COLO829 (cell line): ENCODE measurements around the gene PYGM.

Experiments
- DNase-seq: peaks from one replicate; pipeline ENCODE4 v3.0.0; 2012; ENCODE audit warnings: low spot score

Gene PYGM

GRCh38 chr11:64735725-64736259 is 24.0 kb downstream of the PYGM start:
- no peak for DNase-seq

GRCh38 chr11:64734811-64735724 is 24.7 kb downstream of the PYGM start:
- no peak for DNase-seq

DNA sequence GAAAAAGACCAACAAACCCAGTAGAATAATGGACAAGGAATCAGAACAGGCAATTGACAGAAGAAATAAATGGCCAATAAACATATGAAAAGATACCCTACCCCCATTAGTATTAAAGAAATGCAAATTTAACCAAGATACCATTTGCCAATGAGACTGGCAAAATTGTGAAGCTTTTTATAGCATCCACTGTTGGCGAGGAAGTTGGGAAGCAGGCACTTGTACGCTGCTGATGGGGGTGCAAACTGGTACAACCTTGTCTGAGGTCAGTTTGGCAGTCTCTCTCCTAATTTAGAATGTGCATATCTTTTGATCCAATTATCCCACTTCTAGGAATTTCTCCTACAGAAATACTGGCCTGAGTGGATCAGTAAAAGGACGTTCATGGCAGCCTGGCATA is 28.2 kb downstream of the PYGM start:
- DNase-seq = no peak

DNA sequence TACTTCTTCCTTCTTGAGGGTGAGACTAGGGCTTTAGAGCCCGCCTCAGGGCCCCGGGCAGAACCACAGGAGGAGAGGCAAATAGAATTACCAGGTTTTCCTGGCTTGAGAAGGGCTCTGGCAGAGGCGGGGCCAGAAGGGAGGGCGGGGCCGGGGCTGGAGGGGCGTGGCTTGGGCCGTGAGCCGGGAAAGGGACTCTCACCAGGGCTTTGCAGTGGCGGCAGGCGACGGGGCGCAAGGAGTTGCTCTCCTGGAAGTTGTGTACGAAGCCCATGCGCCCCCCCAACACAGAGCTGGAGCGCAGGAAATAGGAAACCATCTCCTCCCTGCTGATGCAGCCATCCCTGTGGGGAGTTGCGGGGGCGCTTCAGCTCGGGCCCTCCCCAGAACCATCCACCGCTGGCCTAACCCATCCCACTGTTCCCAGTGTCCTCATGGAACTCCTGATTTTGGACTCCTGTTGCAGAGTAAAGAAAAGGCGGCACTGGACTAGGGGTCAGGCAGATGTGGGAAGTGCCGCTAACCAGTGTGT is 29.9 kb downstream of the PYGM start:
- DNase-seq = no peak

GRCh38 chr11:64728757-64729365 is 30.9 kb downstream of the PYGM start:
- no peak for DNase-seq

DNA sequence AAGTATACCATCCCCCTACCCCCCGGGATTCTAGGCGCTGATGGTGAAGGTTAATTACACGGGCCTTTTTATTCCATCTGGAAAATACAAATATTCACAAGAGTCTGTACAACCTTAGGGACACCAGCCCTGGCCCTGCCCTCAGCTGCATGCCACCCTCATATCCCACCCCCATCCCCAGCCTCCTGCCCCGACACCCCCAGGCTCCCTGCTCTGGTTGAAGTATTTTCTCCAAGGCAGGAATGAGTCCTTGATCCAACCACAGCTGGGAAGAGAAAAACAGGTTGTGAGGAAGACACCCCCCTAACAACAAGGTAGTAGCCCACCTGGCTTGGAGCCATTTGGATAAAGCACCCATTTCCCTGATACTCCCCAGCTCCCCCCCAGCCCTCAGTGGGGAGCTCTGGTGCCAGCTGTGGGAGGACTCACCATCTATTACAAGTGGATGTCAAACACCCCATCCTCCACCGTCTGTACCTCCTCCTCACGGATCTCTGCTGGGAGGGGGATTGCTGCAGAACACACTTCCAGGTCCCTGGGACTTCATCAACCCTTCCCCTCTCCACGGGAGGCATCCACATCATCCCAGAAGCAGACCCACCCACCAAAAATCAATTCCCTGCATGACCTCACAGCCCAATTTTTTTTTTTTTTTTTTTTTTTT is 32.8 kb downstream of the PYGM start:
- DNase-seq = no peak

GRCh38 chr11:64726211-64726641 is 33.5 kb downstream of the PYGM start:
- no peak for DNase-seq

DNA sequence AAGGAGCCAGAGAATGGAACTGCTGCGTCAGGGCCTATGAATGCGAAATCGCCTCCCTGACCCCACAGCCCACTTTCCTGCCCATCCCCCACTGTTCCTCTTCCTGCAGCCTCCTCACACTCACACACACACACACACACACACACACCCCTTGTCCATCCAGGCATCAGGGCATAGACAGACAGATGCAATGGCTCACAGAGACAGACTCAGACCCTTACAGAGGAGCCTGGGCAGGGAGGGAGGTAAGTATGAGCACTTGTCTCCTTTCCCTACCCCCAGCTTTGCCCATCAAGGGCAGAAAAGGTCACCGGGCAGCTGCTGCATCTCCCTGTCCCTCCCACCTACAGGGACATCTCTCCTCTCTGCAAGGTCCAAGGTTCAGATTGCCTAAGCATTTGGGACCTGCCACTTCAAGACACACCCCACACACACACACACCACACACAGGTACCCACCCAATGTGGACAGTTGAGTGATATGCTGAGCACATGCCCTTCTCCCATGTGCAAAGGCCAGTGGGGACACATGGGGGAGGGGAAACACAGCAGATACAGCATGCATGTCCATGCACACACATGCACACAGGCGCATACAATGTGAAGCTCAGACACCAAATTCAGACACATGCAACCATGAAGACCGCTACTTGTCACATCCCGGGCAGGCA is 34.8 kb downstream of the PYGM start:
- DNase-seq = no peak

GRCh38 chr11:64723907-64724862 is 35.6 kb downstream of the PYGM start:
- DNase-seq = no peak

GRCh38 chr11:64723117-64723906 is 36.5 kb downstream of the PYGM start, which contains the start of gene NRXN2:
Gene NRXN2 (minus strand): TSS chr11:64723197. CDS start chr11:64713699, 9,498 bp downstream.
- DNase-seq = peak; percentile 80

- DNase-seq = no peak
Measured at GRCh38 chr11:64722141-64723065, 37.4 kb downstream of the PYGM start.

- no peak for DNase-seq
Measured at GRCh38 chr11:64721359-64721699, 38.4 kb downstream of the PYGM start.

- DNase-seq = no peak
Measured at GRCh38 chr11:64720640-64721358, 39.0 kb downstream of the PYGM start.

DNA sequence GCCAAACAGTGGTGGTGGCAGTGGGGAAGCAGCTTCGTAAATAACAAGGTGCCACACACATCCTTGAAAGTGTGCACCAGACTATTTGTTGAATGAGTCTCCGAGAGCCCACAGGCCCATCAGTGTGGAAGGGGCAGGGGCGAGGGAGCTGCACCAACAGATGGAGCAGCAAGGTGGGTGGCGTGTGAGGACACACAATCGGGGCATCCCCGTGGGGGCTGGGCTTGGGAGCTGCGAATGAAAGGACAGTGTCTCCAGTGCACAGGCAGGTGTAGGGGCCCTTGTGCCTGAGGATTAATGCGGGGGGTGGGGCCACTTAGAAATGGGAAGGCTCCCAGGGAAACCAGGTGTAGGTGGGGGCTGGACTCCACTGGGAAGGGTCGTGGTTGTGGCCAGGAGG is 39.6 kb downstream of the PYGM start:
- DNase-seq = no peak

DNA sequence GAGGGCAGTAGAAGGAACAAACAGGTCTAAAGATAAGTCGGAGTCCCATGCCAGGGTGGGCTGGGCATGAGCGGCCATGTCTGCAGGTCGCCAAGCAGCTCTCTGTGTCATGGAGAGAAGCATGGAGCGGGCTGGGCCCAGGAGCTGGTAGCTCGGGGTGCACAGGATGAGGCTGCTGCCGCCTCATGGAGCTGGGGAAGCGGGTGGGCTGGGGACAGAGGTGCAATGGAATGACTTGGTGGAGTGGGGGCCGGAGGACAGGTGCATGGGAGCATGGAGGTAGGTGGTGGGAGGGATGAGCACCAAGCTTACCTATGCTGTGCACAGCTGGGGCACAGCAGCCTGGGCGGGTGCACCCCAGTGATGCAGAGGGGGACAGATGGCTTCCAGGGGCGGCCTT is 40.4 kb downstream of the PYGM start:
- DNase-seq = no peak

DNA sequence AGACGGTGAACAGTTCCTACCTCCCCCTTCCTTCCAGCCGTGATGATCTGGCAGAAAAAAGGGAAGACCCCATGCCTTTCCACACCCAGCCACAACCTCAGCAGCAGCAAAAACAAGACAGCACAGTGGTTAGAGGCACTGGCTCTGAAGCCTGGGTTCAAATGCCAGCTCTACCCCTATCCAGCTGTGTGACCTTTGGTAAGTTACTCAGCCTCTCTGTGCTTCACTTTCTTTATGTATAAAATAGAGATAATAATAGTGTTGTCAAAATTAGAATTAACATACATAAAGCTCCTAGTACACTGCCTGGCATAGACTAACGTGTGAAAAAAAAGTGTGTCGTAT is 41.0 kb downstream of the PYGM start:
- DNase-seq = no peak

GRCh38 chr11:64718084-64718779 is 41.5 kb downstream of the PYGM start:
- DNase-seq = no peak

GRCh38 chr11:64717268-64717578 is 42.6 kb downstream of the PYGM start:
- no peak for DNase-seq
